CD14-positive monocyte (primary cell): ENCODE data around the gene NEDD4L. TPM values are rescaled to one million over a fixed set of nuclear protein-coding genes. Genes with fewer than 3 reads are reported as not detected.

Source experiments
- DNase-seq, 3 donors: peaks; one replicate each; pipeline ENCODE4 v3.0.0-alpha.2; 2011 to 2022
- H2AFZ ChIP-seq: 2 replicates; pipeline ENCODE4 v1.6.0; 2012; ENCODE audit warnings: mild to moderate bottlenecking, low read depth, low read length, inconsistent platforms; ENCODE audit not compliant: insufficient read depth, poor library complexity, severe bottlenecking
- H3K27ac ChIP-seq, 2 donors: 1 replicate in 1 of 2; 2 replicates in 1 of 2; pipeline ENCODE4 v1.5.1; 2012 to 2013; ENCODE audit warnings: low read length in 2 of 2, control low read depth in 1 of 2, inconsistent platforms in 1 of 2, low read depth in 1 of 2, mild to moderate bottlenecking in 1 of 2
- H3K27me3 ChIP-seq, 2 donors: one replicate each; pipeline versions ENCODE4 v1.6.0 to v1.6.1; 2011 to 2013; ENCODE audit warnings: low read length in 2 of 2; ENCODE audit not compliant: control insufficient read depth in 2 of 2, insufficient read depth in 2 of 2
- H3K36me3 ChIP-seq, 2 donors: replicated peaks in 1 of 2; 1 replicate in 1 of 2; 2 replicates in 1 of 2; pipeline versions ENCODE4 v1.5.1 to v1.6.1; 2012 to 2013; ENCODE audit warnings: low read length in 2 of 2, control low read depth in 1 of 2, inconsistent platforms in 1 of 2, mild to moderate bottlenecking in 1 of 2; ENCODE audit not compliant: insufficient read depth in 2 of 2, control insufficient read depth in 1 of 2
- H3K4me1 ChIP-seq, 2 donors: 1 replicate in 1 of 2; 2 replicates in 1 of 2; pipeline versions ENCODE4 v1.5.1 to v1.6.1; 2012 to 2013; ENCODE audit warnings: low read length in 2 of 2, control low read depth in 1 of 2, inconsistent platforms in 1 of 2, mild to moderate bottlenecking in 1 of 2, moderate library complexity in 1 of 2; ENCODE audit not compliant: insufficient read depth in 2 of 2, control insufficient read depth in 1 of 2
- H3K4me2 ChIP-seq: replicated peaks from 2 replicates; pipeline ENCODE3; 2012; ENCODE audit warnings: low read length, moderate library complexity, mild to moderate bottlenecking; ENCODE audit not compliant: poor library complexity, severe bottlenecking; ENCODE audit errors: extremely low read depth
- H3K4me3 ChIP-seq, 3 experiments: fragments of 200-600 bp in 1 of 3; sonication (generic) in 1 of 3; replicated peaks in 1 of 3; 1 replicate in 2 of 3; 2 replicates in 1 of 3; pipeline ENCODE4 v1.5.1; 2011 to 2013; ENCODE audit warnings: low read length in 3 of 3, mild to moderate bottlenecking in 3 of 3, control low read depth in 2 of 3, low read depth in 2 of 3, inconsistent platforms in 1 of 3, moderate library complexity in 1 of 3
- H3K79me2 ChIP-seq: 2 replicates; pipeline ENCODE4 v1.6.0; 2012; ENCODE audit warnings: mild to moderate bottlenecking, control low read depth, inconsistent platforms, low read length, moderate library complexity; ENCODE audit not compliant: insufficient read depth
- H3K9ac ChIP-seq: 2 replicates; pipeline ENCODE4 v1.6.0; 2017; ENCODE audit warnings: low read length, mild to moderate bottlenecking; ENCODE audit not compliant: insufficient read depth, poor library complexity, severe bottlenecking
- H3K9me3 ChIP-seq, 2 donors: replicated peaks in 1 of 2; 1 replicate in 1 of 2; 2 replicates in 1 of 2; pipeline versions ENCODE4 v1.5.1 to v1.6.1; 2012 to 2013; ENCODE audit warnings: low read length in 2 of 2, control low read depth in 1 of 2; ENCODE audit not compliant: control insufficient read depth in 1 of 2, insufficient read depth in 1 of 2
- H4K20me1 ChIP-seq: 2 replicates; pipeline ENCODE4 v1.6.0; 2012; ENCODE audit warnings: mild to moderate bottlenecking, low read length, control low read depth, moderate library complexity; ENCODE audit not compliant: insufficient read depth
- H3K27ac Mint-ChIP-seq, 7 donors: one replicate each; pipeline ENCODE4 v1.8.0; 2020; ENCODE audit warnings: mild to moderate bottlenecking in 7 of 7, mixed read lengths in 7 of 7, moderate library complexity in 6 of 7, inconsistent platforms in 2 of 7
- H3K27me3 Mint-ChIP-seq, 3 donors: one replicate each; pipeline ENCODE4 v1.8.0; 2021 to 2022; ENCODE audit warnings: low read depth in 3 of 3, mild to moderate bottlenecking in 3 of 3, mixed read lengths in 3 of 3, moderate library complexity in 3 of 3, inconsistent platforms in 1 of 3
- H3K36me3 Mint-ChIP-seq, 2 donors: one replicate each; pipeline ENCODE4 v1.8.0; 2020; ENCODE audit warnings: mixed read lengths in 2 of 2, inconsistent platforms in 1 of 2, mild to moderate bottlenecking in 1 of 2
- H3K4me1 Mint-ChIP-seq: one replicate; pipeline ENCODE4 v1.8.0; 2020; ENCODE audit warnings: mild to moderate bottlenecking, mixed read lengths
- H3K4me3 Mint-ChIP-seq, 2 donors: one replicate each; pipeline ENCODE4 v1.8.0; 2020; ENCODE audit warnings: mild to moderate bottlenecking in 2 of 2, mixed read lengths in 2 of 2, moderate library complexity in 1 of 2
- H3K9me3 Mint-ChIP-seq, 7 donors: one replicate each; pipeline ENCODE4 v1.8.0; 2020 to 2022; ENCODE audit warnings: mixed read lengths in 7 of 7, mild to moderate bottlenecking in 6 of 7, moderate library complexity in 6 of 7, inconsistent platforms in 2 of 7
- WGBS: methylation state at CpG from one replicate; pipeline ENCODE4 v1.1.5; 2013; ENCODE audit warnings: missing lambda C conversion rate; ENCODE audit not compliant: insufficient coverage; 5-methylcytosine and 5-hydroxymethylcytosine counted together
- intact Hi-C, 2 donors: fragments of 100-400 bp; cut with micrococcal nuclease; formaldehyde crosslinking; loops; one replicate each; pipeline versions ENCODE4 v1.15.0 to v1.15.1; 2023
- polyA plus RNA-seq, 3 donors: library from polyadenylated mRNA; depleted of rRNA in 1 of 3; unstranded in 2 of 3; stranded (reverse) in 1 of 3; fragments of 300-500 nt in 2 of 3; fragments of >200 nt in 1 of 3; fragmentation: Illumina TruSeq in 2 of 3; gene quantifications; 1 replicate in 2 of 3; 2 replicates in 1 of 3; pipeline ENCODE4 v1.2.3, GENCODE V29; 2012 to 2021
- TF ChIP-seq, protein P1 (sequence below): fragments of 200-600 bp; IDR thresholded peaks from one replicate; pipeline ENCODE4 v1.8.0; 2022; ENCODE audit warnings: antibody characterized with exemption, mild to moderate bottlenecking

Gene NEDD4L
- polyA plus RNA-seq, 3 donors, result 2.5 to 5.2 (median 4.5) TPM

GRCh38 chr18:58286632-58287352, 242.8 kb downstream of the NEDD4L start:
- Mint-ChIP-seq H3K4me3 (no peak overlapping the region), H3K9me3 (no peaks in the 10 kb centered on the region), H3K36me3 (no peaks in the 10 kb centered on the region), H3K27ac (no peak overlapping the region), H3K27me3 (peaks cover 2% of the 10 kb centered on the region in 3 donors), H3K4me1 (no peaks in the 10 kb centered on the region)
- H3K9me3 ChIP-seq, result no peaks in the 10 kb centered on the region
- TF ChIP-seq, protein P1, sequence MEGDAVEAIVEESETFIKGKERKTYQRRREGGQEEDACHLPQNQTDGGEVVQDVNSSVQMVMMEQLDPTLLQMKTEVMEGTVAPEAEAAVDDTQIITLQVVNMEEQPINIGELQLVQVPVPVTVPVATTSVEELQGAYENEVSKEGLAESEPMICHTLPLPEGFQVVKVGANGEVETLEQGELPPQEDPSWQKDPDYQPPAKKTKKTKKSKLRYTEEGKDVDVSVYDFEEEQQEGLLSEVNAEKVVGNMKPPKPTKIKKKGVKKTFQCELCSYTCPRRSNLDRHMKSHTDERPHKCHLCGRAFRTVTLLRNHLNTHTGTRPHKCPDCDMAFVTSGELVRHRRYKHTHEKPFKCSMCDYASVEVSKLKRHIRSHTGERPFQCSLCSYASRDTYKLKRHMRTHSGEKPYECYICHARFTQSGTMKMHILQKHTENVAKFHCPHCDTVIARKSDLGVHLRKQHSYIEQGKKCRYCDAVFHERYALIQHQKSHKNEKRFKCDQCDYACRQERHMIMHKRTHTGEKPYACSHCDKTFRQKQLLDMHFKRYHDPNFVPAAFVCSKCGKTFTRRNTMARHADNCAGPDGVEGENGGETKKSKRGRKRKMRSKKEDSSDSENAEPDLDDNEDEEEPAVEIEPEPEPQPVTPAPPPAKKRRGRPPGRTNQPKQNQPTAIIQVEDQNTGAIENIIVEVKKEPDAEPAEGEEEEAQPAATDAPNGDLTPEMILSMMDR, result no peak
- intact Hi-C loops, result no loop called here
- H3K9ac ChIP-seq, result no peak overlapping the region
- H3K4me1 ChIP-seq, result no peaks in the 10 kb centered on the region
- no peaks in the 10 kb centered on the region for H4K20me1 ChIP-seq
- no peak overlapping the region for H3K4me3 ChIP-seq
- no peak overlapping the region for H3K4me2 ChIP-seq
- no CpG with 5 or more reads among the region's 4 CpGs for WGBS
- no peaks in the 10 kb centered on the region for H3K36me3 ChIP-seq
- no peak for DNase-seq
- no peaks in the 10 kb centered on the region for H3K27me3 ChIP-seq
- no peak overlapping the region for H3K27ac ChIP-seq
- no peak overlapping the region for H2AFZ ChIP-seq
- no peaks in the 10 kb centered on the region for H3K79me2 ChIP-seq

- Mint-ChIP-seq H3K4me3 (no peak overlapping the region), H3K4me1 (no peaks in the 10 kb centered on the region), H3K36me3 (no peaks in the 10 kb centered on the region), H3K27ac (no peak overlapping the region), H3K27me3 (peaks cover 2% of the 10 kb centered on the region in 3 donors), H3K9me3 (no peaks in the 10 kb centered on the region)
- intact Hi-C loops, result no loop called here
- Histone ChIP-seq H2AFZ (no peak overlapping the region), H3K27ac (no peak overlapping the region), H4K20me1 (no peaks in the 10 kb centered on the region), H3K4me2 (no peak overlapping the region), H3K79me2 (no peaks in the 10 kb centered on the region), H3K27me3 (no peaks in the 10 kb centered on the region), H3K4me1 (no peaks in the 10 kb centered on the region), H3K36me3 (no peaks in the 10 kb centered on the region), H3K4me3 (no peak overlapping the region), H3K9me3 (no peaks in the 10 kb centered on the region), H3K9ac (no peak overlapping the region)
- WGBS, result 100% methylated on average over 4 of the region's 11 CpGs
- DNase-seq, result no peak
- TF ChIP-seq, protein P1, result no peak
These were observed 243.6 kb downstream of the NEDD4L start for GRCh38 chr18:58287353-58288274.
